DND-41 (cell line): ENCODE measurements around the gene GPR82.
A peak's percentile ranks its signal among the peaks of the same experiment; 100 is the strongest.

ENCODE experiments used
- ATAC-seq: fragments of 200-7000 bp; cut with Tn5 transposase; 3 replicates; pipeline ENCODE4 v1.9.1; 2021; ENCODE audit warnings: low read depth; ENCODE audit not compliant: insufficient read depth
- DNase-seq: peaks from one replicate; pipeline ENCODE4 v3.0.0-alpha.2; 2020
- H2AFZ ChIP-seq: 2 replicates; pipeline ENCODE4 v1.6.0; 2012; ENCODE audit warnings: low read depth, low read length
- H3K27ac ChIP-seq: 2 replicates; pipeline ENCODE4 v1.5.1; 2012; ENCODE audit warnings: low read length, inconsistent platforms
- H3K27me3 ChIP-seq: fragments of 200-600 bp; sonication (generic); 2 replicates; pipeline ENCODE4 v1.6.0; 2012; ENCODE audit warnings: low read length, mild to moderate bottlenecking, inconsistent platforms; ENCODE audit not compliant: insufficient read depth, poor library complexity
- H3K36me3 ChIP-seq: 2 replicates; pipeline ENCODE4 v1.5.1; 2012; ENCODE audit warnings: low read length, inconsistent platforms; ENCODE audit not compliant: insufficient read depth
- H3K4me1 ChIP-seq: 2 replicates; pipeline ENCODE4 v1.5.1; 2012; ENCODE audit warnings: mild to moderate bottlenecking, low read length; ENCODE audit not compliant: insufficient read depth
- H3K4me2 ChIP-seq: 2 replicates; pipeline ENCODE4 v1.6.0; 2012; ENCODE audit warnings: mild to moderate bottlenecking, moderate library complexity, low read length, inconsistent platforms; ENCODE audit not compliant: insufficient read depth
- H3K4me3 ChIP-seq, 2 experiments: fragments of 200-600 bp in 1 of 2; shearing (Covaris generic) in 1 of 2; 2 replicates each; pipeline ENCODE4 v1.5.1; 2012 to 2016; ENCODE audit warnings: inconsistent platforms in 2 of 2, low read length in 2 of 2, mild to moderate bottlenecking in 2 of 2, low read depth in 1 of 2, moderate library complexity in 1 of 2
- H3K79me2 ChIP-seq: 2 replicates; pipeline ENCODE4 v1.6.0; 2012; ENCODE audit warnings: low read length, inconsistent platforms; ENCODE audit not compliant: insufficient read depth
- H3K9ac ChIP-seq: 2 replicates; pipeline ENCODE4 v1.6.0; 2012; ENCODE audit warnings: low read depth, mild to moderate bottlenecking, inconsistent platforms, low read length, moderate library complexity
- H3K9me3 ChIP-seq: 2 replicates; pipeline ENCODE4 v1.5.1; 2012; ENCODE audit warnings: low read length, moderate library complexity, mild to moderate bottlenecking, inconsistent platforms; ENCODE audit not compliant: insufficient read depth, severe bottlenecking
- H4K20me1 ChIP-seq: 2 replicates; pipeline ENCODE4 v1.6.0; 2012; ENCODE audit warnings: low read length; ENCODE audit not compliant: insufficient read depth
- EZH2 ChIP-seq: IDR thresholded peaks from 3 replicates; pipeline ENCODE4 v1.6.1; 2012; ENCODE audit warnings: borderline replicate concordance, low read depth, mild to moderate bottlenecking, moderate library complexity, low read length, inconsistent platforms; ENCODE audit not compliant: severe bottlenecking
- TF ChIP-seq, protein P1 (sequence below): IDR thresholded peaks from 2 replicates; pipeline ENCODE4 v1.5.1; 2012; ENCODE audit warnings: borderline replicate concordance, low read length, moderate library complexity, mild to moderate bottlenecking; ENCODE audit not compliant: poor library complexity, severe bottlenecking; ENCODE audit errors: extremely low read depth

Gene GPR82

GRCh38 chrX:41695426-41695825 is 28.6 kb upstream of the GPR82 start:
- H3K27ac ChIP-seq, result no peak overlapping the region
- H3K27me3 ChIP-seq, result no peaks in the 10 kb centered on the region
- H2AFZ ChIP-seq, result no peak overlapping the region
- no peak overlapping the region for H3K4me2 ChIP-seq
- peaks cover 5% of the 10 kb centered on the region; the same call in 1 of the 2 replicates for H3K36me3 ChIP-seq
- H4K20me1 ChIP-seq, result no peaks in the 10 kb centered on the region
- H3K4me1 ChIP-seq, result no peaks in the 10 kb centered on the region
- H3K9ac ChIP-seq, result no peak overlapping the region
- DNase-seq (no peak), ATAC-seq (peak; percentile 44; the same call in 1 of the 3 replicates)
- TF ChIP-seq, protein P1, sequence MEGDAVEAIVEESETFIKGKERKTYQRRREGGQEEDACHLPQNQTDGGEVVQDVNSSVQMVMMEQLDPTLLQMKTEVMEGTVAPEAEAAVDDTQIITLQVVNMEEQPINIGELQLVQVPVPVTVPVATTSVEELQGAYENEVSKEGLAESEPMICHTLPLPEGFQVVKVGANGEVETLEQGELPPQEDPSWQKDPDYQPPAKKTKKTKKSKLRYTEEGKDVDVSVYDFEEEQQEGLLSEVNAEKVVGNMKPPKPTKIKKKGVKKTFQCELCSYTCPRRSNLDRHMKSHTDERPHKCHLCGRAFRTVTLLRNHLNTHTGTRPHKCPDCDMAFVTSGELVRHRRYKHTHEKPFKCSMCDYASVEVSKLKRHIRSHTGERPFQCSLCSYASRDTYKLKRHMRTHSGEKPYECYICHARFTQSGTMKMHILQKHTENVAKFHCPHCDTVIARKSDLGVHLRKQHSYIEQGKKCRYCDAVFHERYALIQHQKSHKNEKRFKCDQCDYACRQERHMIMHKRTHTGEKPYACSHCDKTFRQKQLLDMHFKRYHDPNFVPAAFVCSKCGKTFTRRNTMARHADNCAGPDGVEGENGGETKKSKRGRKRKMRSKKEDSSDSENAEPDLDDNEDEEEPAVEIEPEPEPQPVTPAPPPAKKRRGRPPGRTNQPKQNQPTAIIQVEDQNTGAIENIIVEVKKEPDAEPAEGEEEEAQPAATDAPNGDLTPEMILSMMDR, result no peak
- TF ChIP-seq EZH2, result no peak
- H3K9me3 ChIP-seq, result no peaks in the 10 kb centered on the region
- H3K79me2 ChIP-seq, result no peaks in the 10 kb centered on the region
- H3K4me3 ChIP-seq, result no peak overlapping the region

GRCh38 chrX:41703574-41704029 is 20.4 kb upstream of the GPR82 start:
- Histone ChIP-seq H4K20me1 (no peaks in the 10 kb centered on the region), H2AFZ (no peak overlapping the region), H3K27me3 (no peaks in the 10 kb centered on the region), H3K9ac (no peak overlapping the region), H3K4me2 (no peak overlapping the region), H3K79me2 (no peaks in the 10 kb centered on the region), H3K36me3 (peaks cover 3% of the 10 kb centered on the region; the same call in 1 of the 2 replicates), H3K4me1 (peaks cover 21% of the 10 kb centered on the region), H3K4me3 (no peak overlapping the region), H3K27ac (no peak overlapping the region), H3K9me3 (no peaks in the 10 kb centered on the region)
- ATAC-seq (no peak), DNase-seq (no peak)
- TF ChIP-seq, protein P1, result no peak
- TF ChIP-seq EZH2, result no peak

DNA sequence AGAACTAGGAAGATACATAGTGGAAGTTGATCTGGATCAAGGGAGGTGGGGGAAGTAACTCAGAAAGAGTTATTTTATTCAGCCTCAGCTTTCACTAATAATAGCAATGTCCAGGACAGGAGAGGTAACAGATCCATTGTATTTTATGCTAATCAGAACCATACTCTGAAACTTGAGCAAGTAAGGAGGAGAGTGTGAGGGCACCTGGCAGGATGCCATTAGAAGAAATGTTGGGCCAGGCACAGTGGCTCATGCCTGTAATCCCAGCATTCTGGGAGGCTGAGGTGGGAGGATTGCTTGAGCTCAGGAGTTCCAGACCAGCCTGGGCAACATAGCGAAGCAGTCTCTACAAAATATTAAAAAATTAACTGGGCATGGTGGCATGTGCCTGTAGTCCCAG is 18.9 kb upstream of the GPR82 start:
- Histone ChIP-seq H4K20me1 (no peaks in the 10 kb centered on the region), H3K79me2 (no peaks in the 10 kb centered on the region), H3K4me3 (no peak overlapping the region), H3K4me1 (peaks cover 21% of the 10 kb centered on the region), H3K9me3 (no peaks in the 10 kb centered on the region), H3K27me3 (no peaks in the 10 kb centered on the region), H3K4me2 (no peak overlapping the region), H3K9ac (no peak overlapping the region), H3K36me3 (peaks cover 3% of the 10 kb centered on the region; the same call in 1 of the 2 replicates), H2AFZ (no peak overlapping the region), H3K27ac (no peak overlapping the region)
- no peak for ATAC-seq
- TF ChIP-seq EZH2, result no peak
- TF ChIP-seq, protein P1, result no peak
- no peak for DNase-seq
